CD1c-positive myeloid dendritic cell (primary cell): ENCODE results near the gene AMT.
"Not testable (repeated sequence)": the region's sequence is repeated elsewhere in the genome, so short reads cannot be mapped to it uniquely, and the experiment has no call there.

ENCODE experiments used
- DNase-seq: peaks from one replicate; pipeline ENCODE4 v3.0.0-alpha.2; 2016; ENCODE audit errors: extremely low spot score

The AMT gene

GRCh38 chr3:49424816-49425215 is 2.5 kb upstream of the AMT start:
- DNase-seq = no peak

- no peak for DNase-seq
Observed at GRCh38 chr3:49421890-49422378, 339 bp downstream of the AMT start.

- DNase-seq = no peak
Observed at GRCh38 chr3:49417516-49418120, 4.7 kb downstream of the AMT start.

GRCh38 chr3:49416867-49417266 is 5.4 kb downstream of the AMT start:
- no peak for DNase-seq

GRCh38 chr3:49415931-49416601 is 6.2 kb downstream of the AMT start:
- DNase-seq = peak; percentile 65

GRCh38 chr3:49414753-49415152 is 7.5 kb downstream of the AMT start:
- no peak for DNase-seq

- no peak for DNase-seq
Observed at GRCh38 chr3:49413338-49413734, 8.9 kb downstream of the AMT start.

GRCh38 chr3:49412632-49413337 is 9.5 kb downstream of the AMT start:
- DNase-seq = no peak

- peak; percentile 100 for DNase-seq
Observed at GRCh38 chr3:49411968-49412631, 10.2 kb downstream of the AMT start, which contains the start of the genes RHOA and TCTA. RHOA (minus strand) TSS chr3:49411976; CDS start chr3:49375589, 36,387 bp downstream. TCTA (plus strand) TSS chr3:49412423; CDS start chr3:49412427, 4 bp downstream.

GRCh38 chr3:49411535-49411967 is 10.7 kb downstream of the AMT start:
- peak; percentile 83 for DNase-seq

- no peak for DNase-seq
Observed at GRCh38 chr3:49410846-49411534, 11.3 kb downstream of the AMT start.

GRCh38 chr3:49410066-49410845 is 12.0 kb downstream of the AMT start:
- no peak for DNase-seq

- peak; percentile 29 for DNase-seq
Observed at GRCh38 chr3:49406571-49407565, 15.4 kb downstream of the AMT start.

- DNase-seq = not testable (repeated sequence)
Observed at GRCh38 chr3:49405570-49405969, 16.7 kb downstream of the AMT start.

- no peak for DNase-seq
Observed at GRCh38 chr3:49403891-49404290, 18.4 kb downstream of the AMT start.

GRCh38 chr3:49401766-49402165 is 20.5 kb downstream of the AMT start:
- no peak for DNase-seq

- DNase-seq = no peak
Observed at GRCh38 chr3:49399461-49399860, 22.8 kb downstream of the AMT start.

- DNase-seq = no peak
Observed at GRCh38 chr3:49397470-49397869, 24.8 kb downstream of the AMT start.

GRCh38 chr3:49391310-49391709 is 31.0 kb downstream of the AMT start:
- not testable (repeated sequence) for DNase-seq
